CD4-positive, alpha-beta T cell (primary cell): ENCODE results near the gene FAT1. TPM values are rescaled to one million over a fixed set of nuclear protein-coding genes. Genes with fewer than 3 reads are reported as not detected.

Experiments used
- ATAC-seq: fragments of 200-7000 bp; cut with Tn5 transposase; one replicate; pipeline ENCODE4 v1.10.0; 2022; ENCODE audit warnings: mild to moderate bottlenecking; ENCODE audit not compliant: poor library complexity
- CTCF ChIA-PET: fragments of 350-600 bp; sonication (Branson Sonifier 250); formaldehyde crosslinking; loops from one replicate; lab custom pipeline; 2021; ENCODE audit warnings: antibody characterized with exemption, inconsistent platforms; lab: Charles Lee
- POLR2A ChIA-PET: fragments of 350-600 bp; sonication (Branson Sonifier 250); formaldehyde crosslinking; loops from one replicate; lab custom pipeline; 2021; ENCODE audit warnings: antibody characterized with exemption, inconsistent platforms; lab: Charles Lee
- DNase-seq, 14 experiments: peaks; one replicate each; pipeline ENCODE4 v3.0.0-alpha.2; 2013 to 2020; ENCODE audit warnings: mixed read lengths in 2 of 14
- H3K27ac ChIP-seq, 2 donors: one replicate each; pipeline versions ENCODE4 v1.5.1 to v1.7.0; 2013; ENCODE audit warnings: low read length in 2 of 2, low read depth in 1 of 2, mild to moderate bottlenecking in 1 of 2
- H3K27me3 ChIP-seq, 2 experiments: 1 replicate in 1 of 2; 2 replicates in 1 of 2; pipeline versions ENCODE4 v1.6.1 to v1.7.0; 2013; ENCODE audit warnings: low read length in 2 of 2, control low read depth in 1 of 2, mild to moderate bottlenecking in 1 of 2, moderate library complexity in 1 of 2; ENCODE audit not compliant: insufficient read depth in 2 of 2, control insufficient read depth in 1 of 2
- H3K36me3 ChIP-seq: one replicate; pipeline ENCODE4 v1.6.1; 2013; ENCODE audit warnings: low read length, control low read depth; ENCODE audit not compliant: insufficient read depth
- H3K4me1 ChIP-seq: one replicate; pipeline ENCODE4 v1.6.1; 2013; ENCODE audit warnings: low read length, control low read depth; ENCODE audit not compliant: insufficient read depth
- H3K4me3 ChIP-seq: one replicate; pipeline ENCODE4 v1.5.1; 2013; ENCODE audit warnings: mild to moderate bottlenecking, low read length, moderate library complexity
- H3K9me3 ChIP-seq, 2 experiments: 1 replicate in 1 of 2; 2 replicates in 1 of 2; pipeline versions ENCODE4 v1.6.1 to v1.7.0; 2013; ENCODE audit warnings: low read length in 2 of 2, mild to moderate bottlenecking in 2 of 2, control low read depth in 1 of 2, moderate library complexity in 1 of 2; ENCODE audit not compliant: control insufficient read depth in 1 of 2, insufficient read depth in 1 of 2
- H3K27ac Mint-ChIP-seq: one replicate; pipeline ENCODE4 v1.8.0; 2020; ENCODE audit warnings: mixed read lengths
- H3K27me3 Mint-ChIP-seq: one replicate; pipeline ENCODE4 v1.8.0; 2021; ENCODE audit warnings: mixed read lengths
- H3K36me3 Mint-ChIP-seq: one replicate; pipeline ENCODE4 v1.8.0; 2021; ENCODE audit warnings: low read depth, mixed read lengths
- H3K4me1 Mint-ChIP-seq: one replicate; pipeline ENCODE4 v1.8.0; 2021; ENCODE audit warnings: low read depth, mixed read lengths
- H3K4me3 Mint-ChIP-seq: one replicate; pipeline ENCODE4 v1.8.0; 2020; ENCODE audit warnings: mild to moderate bottlenecking, mixed read lengths
- H3K9me3 Mint-ChIP-seq: one replicate; pipeline ENCODE4 v1.8.0; 2020; ENCODE audit warnings: mixed read lengths
- intact Hi-C, 2 experiments: fragments of 100-400 bp; cut with DNase I in 1 of 2; cut with micrococcal nuclease in 1 of 2; formaldehyde crosslinking; loops; one replicate each; pipeline versions ENCODE4 v1.15.1 to v1.9.0; 2023 to 2025; cut with DNase I, micrococcal nuclease
- total RNA-seq, 174 experiments: library from RNA in 2 of 174; stranded (reverse) in 2 of 174; gene quantifications; one replicate each; pipeline ENCODE4 v1.2.3 and lab custom pipeline; 2021 to 2026
- TF ChIP-seq, protein P1 (sequence below): fragments of 200-600 bp; IDR thresholded peaks from one replicate; pipeline ENCODE4 v1.8.0; 2022; ENCODE audit warnings: antibody characterized with exemption, mild to moderate bottlenecking

Gene FAT1
- total RNA-seq, 2 experiments from 2014 or later = 0.03 TPM; not detected in 1

DNA sequence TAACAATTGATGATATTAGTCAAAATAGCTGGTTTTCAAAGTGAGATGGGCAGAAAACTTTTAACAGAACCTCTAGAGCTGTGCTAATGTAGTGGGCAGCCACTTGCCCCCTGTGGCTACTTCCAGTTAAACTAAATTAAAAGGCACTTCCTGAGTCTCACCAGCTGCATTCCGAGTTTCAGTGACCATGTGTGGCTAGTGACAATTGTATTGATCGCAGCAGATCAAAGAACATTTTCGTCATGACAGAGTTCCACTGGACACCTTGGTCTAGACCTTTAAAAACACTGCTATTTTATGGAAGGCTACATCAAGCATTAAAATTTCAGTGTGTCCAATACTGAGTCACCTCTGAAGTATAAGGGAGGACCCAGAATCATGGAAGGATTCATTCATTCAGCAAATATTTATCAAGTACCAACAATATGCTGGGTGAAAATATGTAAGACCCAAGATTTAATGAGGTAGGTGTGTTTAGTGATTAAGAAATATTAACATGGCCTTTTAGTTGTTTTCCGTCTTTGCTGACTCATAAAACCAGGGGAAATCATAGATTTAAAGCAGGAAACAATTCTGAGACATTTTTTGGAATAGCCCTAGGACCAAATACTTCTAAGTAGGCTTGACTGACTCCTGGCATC is 5.1 kb upstream of the FAT1 start:
- Histone ChIP-seq H3K4me3 (no peak overlapping the region), H3K27ac (no peak overlapping the region), H3K36me3 (no peaks in the 10 kb centered on the region), H3K4me1 (peaks cover 3% of the 10 kb centered on the region), H3K27me3 (peaks cover 40 to 48% of the 10 kb centered on the region in 2 experiments), H3K9me3 (peaks cover 0 to 19% of the 10 kb centered on the region in 2 experiments)
- H3K4me3 Mint-ChIP-seq = no peak overlapping the region
- ATAC-seq = no peak
- ChIA-PET POLR2A (no interaction called here), CTCF (no interaction called here)
- peaks cover 21% of the 10 kb centered on the region for H3K4me1 Mint-ChIP-seq
- TF ChIP-seq, protein P1, sequence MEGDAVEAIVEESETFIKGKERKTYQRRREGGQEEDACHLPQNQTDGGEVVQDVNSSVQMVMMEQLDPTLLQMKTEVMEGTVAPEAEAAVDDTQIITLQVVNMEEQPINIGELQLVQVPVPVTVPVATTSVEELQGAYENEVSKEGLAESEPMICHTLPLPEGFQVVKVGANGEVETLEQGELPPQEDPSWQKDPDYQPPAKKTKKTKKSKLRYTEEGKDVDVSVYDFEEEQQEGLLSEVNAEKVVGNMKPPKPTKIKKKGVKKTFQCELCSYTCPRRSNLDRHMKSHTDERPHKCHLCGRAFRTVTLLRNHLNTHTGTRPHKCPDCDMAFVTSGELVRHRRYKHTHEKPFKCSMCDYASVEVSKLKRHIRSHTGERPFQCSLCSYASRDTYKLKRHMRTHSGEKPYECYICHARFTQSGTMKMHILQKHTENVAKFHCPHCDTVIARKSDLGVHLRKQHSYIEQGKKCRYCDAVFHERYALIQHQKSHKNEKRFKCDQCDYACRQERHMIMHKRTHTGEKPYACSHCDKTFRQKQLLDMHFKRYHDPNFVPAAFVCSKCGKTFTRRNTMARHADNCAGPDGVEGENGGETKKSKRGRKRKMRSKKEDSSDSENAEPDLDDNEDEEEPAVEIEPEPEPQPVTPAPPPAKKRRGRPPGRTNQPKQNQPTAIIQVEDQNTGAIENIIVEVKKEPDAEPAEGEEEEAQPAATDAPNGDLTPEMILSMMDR = no peak
- no peaks in the 10 kb centered on the region for H3K9me3 Mint-ChIP-seq
- no peaks in the 10 kb centered on the region for H3K36me3 Mint-ChIP-seq
- no peak for DNase-seq
- H3K27me3 Mint-ChIP-seq = peaks cover 47% of the 10 kb centered on the region
- intact Hi-C loops = no loop called here
- no peak overlapping the region for H3K27ac Mint-ChIP-seq

DNA sequence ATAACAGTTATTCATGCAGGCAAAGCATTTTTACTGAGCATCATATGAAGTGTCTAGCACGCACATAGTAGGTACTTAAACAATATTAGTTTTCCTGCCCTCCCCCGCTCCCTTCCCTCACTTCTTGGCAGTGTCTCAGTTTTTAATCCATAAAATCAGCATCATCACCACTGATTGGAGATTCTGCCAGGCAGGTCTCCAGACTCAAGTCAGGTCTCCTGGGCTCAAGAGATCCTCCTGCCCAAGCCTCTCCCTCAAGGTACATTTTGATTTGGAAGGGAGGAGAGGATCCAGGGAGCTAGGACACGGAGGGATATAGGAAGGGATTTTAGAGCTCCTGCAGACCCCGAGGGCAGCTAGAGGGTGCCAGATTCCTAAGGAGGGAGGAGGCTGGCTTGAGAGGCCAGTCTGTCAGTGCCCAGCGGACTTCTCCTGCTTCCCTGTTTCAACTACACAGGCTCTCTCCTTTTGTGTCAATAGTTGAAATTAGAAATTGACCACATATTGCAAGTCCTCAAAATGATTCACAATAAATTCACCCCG is 4.4 kb upstream of the FAT1 start:
- H3K27ac ChIP-seq = no peak overlapping the region
- H3K4me1 ChIP-seq = peaks cover 3% of the 10 kb centered on the region
- peaks cover 47% of the 10 kb centered on the region for H3K27me3 Mint-ChIP-seq
- H3K36me3 Mint-ChIP-seq = no peaks in the 10 kb centered on the region
- POLR2A ChIA-PET = no interaction called here
- H3K27ac Mint-ChIP-seq = no peak overlapping the region
- DNase-seq = no peak
- CTCF ChIA-PET = no interaction called here
- TF ChIP-seq, protein P1 = no peak
- H3K4me3 ChIP-seq = no peak overlapping the region
- H3K4me3 Mint-ChIP-seq = no peak overlapping the region
- no peaks in the 10 kb centered on the region for H3K9me3 Mint-ChIP-seq
- H3K27me3 ChIP-seq = peaks cover 43 to 52% of the 10 kb centered on the region in 2 experiments
- no peak for ATAC-seq
- peaks cover 0 to 22% of the 10 kb centered on the region in 2 experiments for H3K9me3 ChIP-seq
- intact Hi-C loops = no loop called here
- peaks cover 21% of the 10 kb centered on the region for H3K4me1 Mint-ChIP-seq
- H3K36me3 ChIP-seq = no peaks in the 10 kb centered on the region

DNA sequence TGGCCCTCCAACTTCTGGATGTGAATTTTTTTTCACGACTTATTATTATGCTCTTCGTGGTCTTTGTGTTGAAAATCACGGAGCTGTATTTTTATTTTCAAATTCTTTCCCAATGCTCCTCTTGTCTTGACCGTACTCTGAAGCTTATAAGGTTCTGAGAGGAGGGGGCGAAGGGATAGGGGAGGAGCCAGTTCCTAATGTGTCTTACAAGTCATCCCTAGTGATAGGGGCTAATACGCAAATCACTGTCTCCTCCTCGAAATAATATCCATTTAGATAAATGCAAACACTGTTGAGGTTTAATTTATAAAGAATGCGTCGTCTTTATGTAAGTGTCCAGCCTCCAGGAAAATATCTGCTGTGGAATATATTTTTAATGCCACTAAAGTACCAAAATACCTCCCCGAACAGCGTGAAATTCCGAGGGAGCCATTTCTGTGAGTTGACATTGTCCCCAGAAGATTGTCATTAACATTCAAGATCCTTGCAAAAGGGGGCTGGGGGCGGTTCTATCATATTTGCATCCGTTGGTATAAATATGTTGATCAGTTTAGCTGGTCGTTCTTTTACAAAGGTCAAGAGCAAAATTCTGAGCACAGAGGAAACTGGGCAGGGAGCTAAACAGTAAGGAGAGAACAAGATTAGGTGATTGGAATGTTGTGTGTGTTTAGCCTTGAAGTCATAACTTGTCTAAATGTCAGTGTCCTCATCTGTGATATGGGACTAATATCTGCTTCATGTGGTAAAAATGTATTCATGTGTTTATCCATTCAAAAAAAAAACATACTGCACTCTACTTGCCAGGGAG is 3.7 kb upstream of the FAT1 start:
- intact Hi-C loops = no loop called here
- no peak overlapping the region for H3K4me3 Mint-ChIP-seq
- Histone ChIP-seq H3K4me3 (no peak overlapping the region), H3K4me1 (peaks cover 3% of the 10 kb centered on the region), H3K36me3 (no peaks in the 10 kb centered on the region), H3K27me3 (peaks cover 44 to 55% of the 10 kb centered on the region in 2 experiments), H3K27ac (no peak overlapping the region), H3K9me3 (peaks cover 0 to 24% of the 10 kb centered on the region in 2 experiments)
- no peaks in the 10 kb centered on the region for H3K36me3 Mint-ChIP-seq
- H3K9me3 Mint-ChIP-seq = no peaks in the 10 kb centered on the region
- ATAC-seq = no peak
- no peak overlapping the region for H3K27ac Mint-ChIP-seq
- H3K27me3 Mint-ChIP-seq = peaks cover 47% of the 10 kb centered on the region
- H3K4me1 Mint-ChIP-seq = peaks cover 28% of the 10 kb centered on the region
- DNase-seq = no peak
- ChIA-PET CTCF (no interaction called here), POLR2A (no interaction called here)
- TF ChIP-seq, protein P1 = no peak
